Caco-2 (cell line): Measurements from ENCODE around the gene SPSB3. TPM values are rescaled to one million over a fixed set of nuclear protein-coding genes. Genes with fewer than 3 reads are reported as not detected.

ENCODE experiments used
- BruUV-seq: library from RNA; stranded (reverse); fragments of 400-500 nt; replicated peaks from 2 replicates; lab custom pipeline; 2021; lab: Mats Ljungman, UMichigan
- CTCF ChIA-PET: fragments of 300-600 bp; sonication (Branson Sonifier 250); formaldehyde crosslinking; loops from one replicate; lab custom pipeline; 2022; ENCODE audit warnings: antibody characterized with exemption; lab: Charles Lee
- POLR2A ChIA-PET: fragments of 300-600 bp; sonication (Branson Sonifier 250); formaldehyde crosslinking; loops from one replicate; lab custom pipeline; 2022; ENCODE audit warnings: antibody characterized with exemption; lab: Charles Lee
- DNase-seq, 2 experiments: peaks; one replicate each; pipeline versions ENCODE4 v3.0.0 to v3.0.0-alpha.2; 2020 to 2022
- H3K27me3 ChIP-seq: replicated peaks from 2 replicates; pipeline ENCODE4 v1.6.0; 2011; ENCODE audit warnings: low read length; ENCODE audit not compliant: control insufficient read depth, insufficient read depth
- H3K36me3 ChIP-seq: 2 replicates; pipeline ENCODE4 v1.5.1; 2011; ENCODE audit warnings: low read length; ENCODE audit not compliant: control insufficient read depth, insufficient read depth
- H3K4me1 ChIP-seq: fragments of 250-450 bp; sonication (Bioruptor Pico); 2 replicates; pipeline ENCODE4 v1.5.1; 2020; ENCODE audit warnings: mild to moderate bottlenecking
- H3K4me3 ChIP-seq: 2 replicates; pipeline ENCODE4 v1.5.1; 2011; ENCODE audit warnings: low read depth, mild to moderate bottlenecking, control low read depth, low read length
- H3K9me3 ChIP-seq: fragments of 250-450 bp; sonication (Bioruptor Pico); 2 replicates; pipeline ENCODE4 v1.5.1; 2020; ENCODE audit warnings: mild to moderate bottlenecking, moderate library complexity
- H3K27ac Mint-ChIP-seq: one replicate; pipeline ENCODE4 v1.8.0; 2022; ENCODE audit warnings: mixed read lengths; ENCODE audit not compliant: unreplicated experiment
- H3K27me3 Mint-ChIP-seq: one replicate; pipeline ENCODE4 v1.8.0; 2022; ENCODE audit warnings: mixed read lengths; ENCODE audit not compliant: insufficient read depth, unreplicated experiment
- H3K36me3 Mint-ChIP-seq: one replicate; pipeline ENCODE4 v1.8.0; 2022; ENCODE audit warnings: mild to moderate bottlenecking, mixed read lengths; ENCODE audit not compliant: insufficient read depth, unreplicated experiment
- H3K4me1 Mint-ChIP-seq: one replicate; pipeline ENCODE4 v1.8.0; 2022; ENCODE audit warnings: low read depth, mixed read lengths; ENCODE audit not compliant: unreplicated experiment
- H3K4me3 Mint-ChIP-seq: one replicate; pipeline ENCODE4 v1.8.0; 2022; ENCODE audit warnings: mild to moderate bottlenecking, moderate library complexity, mixed read lengths; ENCODE audit not compliant: unreplicated experiment
- H3K9me3 Mint-ChIP-seq: one replicate; pipeline ENCODE4 v1.8.0; 2022; ENCODE audit warnings: mixed read lengths; ENCODE audit not compliant: unreplicated experiment
- intact Hi-C: fragments of 100-400 bp; cut with micrococcal nuclease; formaldehyde crosslinking; loops from one replicate; pipeline ENCODE4 v1.10.0; 2022; ENCODE audit not compliant: unreplicated experiment
- total RNA-seq: library from RNA; stranded (reverse); gene quantifications from 2 replicates; pipeline ENCODE4 v1.2.3, GENCODE V29; 2022
- TF ChIP-seq, protein P1 (sequence below), 2 experiments: fragments of 200-600 bp in 1 of 2; IDR thresholded peaks; 1 replicate in 1 of 2; 2 replicates in 1 of 2; pipeline versions ENCODE4 v1.5.1 to v1.8.0; 2011 to 2022; ENCODE audit warnings: antibody characterized with exemption in 1 of 2, control low read depth in 1 of 2, inconsistent platforms in 1 of 2, low read depth in 1 of 2, low read length in 1 of 2, mild to moderate bottlenecking in 1 of 2, moderate library complexity in 1 of 2; ENCODE audit not compliant: insufficient read depth in 1 of 2, severe bottlenecking in 1 of 2, unreplicated experiment in 1 of 2

The SPSB3 gene
- total RNA-seq, 1 experiment from 2014 or later = 28.0 TPM

DNA sequence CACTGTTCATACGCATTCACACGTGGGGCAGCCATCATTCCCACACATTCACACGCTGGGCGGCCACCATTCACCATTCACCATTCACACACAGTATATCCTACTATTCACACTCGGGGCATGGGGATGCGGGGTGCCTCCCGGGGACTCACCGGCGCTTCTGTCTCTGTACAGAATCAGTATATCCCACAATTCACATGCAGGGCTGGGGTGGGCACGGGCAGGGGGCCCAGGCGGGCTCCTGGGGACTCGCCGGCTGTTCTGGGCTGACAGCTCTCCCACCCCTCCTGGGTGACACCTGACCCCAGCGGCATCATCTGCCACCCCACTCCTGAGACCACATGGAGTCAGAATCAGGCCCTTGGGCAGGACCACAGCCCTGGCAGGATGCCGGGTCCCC is 20.6 kb downstream of the SPSB3 start:
- Histone ChIP-seq H3K4me3 (no peak overlapping the region), H3K36me3 (no peaks in the 10 kb centered on the region), H3K9me3 (no peaks in the 10 kb centered on the region), H3K4me1 (peaks cover 16% of the 10 kb centered on the region), H3K27me3 (no peaks in the 10 kb centered on the region)
- CTCF ChIA-PET = no interaction called here
- DNase-seq = no peak
- Mint-ChIP-seq H3K27me3 (no peaks in the 10 kb centered on the region), H3K4me1 (peaks cover 7% of the 10 kb centered on the region), H3K4me3 (no peak overlapping the region), H3K27ac (no peak overlapping the region), H3K9me3 (no peaks in the 10 kb centered on the region), H3K36me3 (peaks cover 26% of the 10 kb centered on the region)
- TF ChIP-seq, protein P1, sequence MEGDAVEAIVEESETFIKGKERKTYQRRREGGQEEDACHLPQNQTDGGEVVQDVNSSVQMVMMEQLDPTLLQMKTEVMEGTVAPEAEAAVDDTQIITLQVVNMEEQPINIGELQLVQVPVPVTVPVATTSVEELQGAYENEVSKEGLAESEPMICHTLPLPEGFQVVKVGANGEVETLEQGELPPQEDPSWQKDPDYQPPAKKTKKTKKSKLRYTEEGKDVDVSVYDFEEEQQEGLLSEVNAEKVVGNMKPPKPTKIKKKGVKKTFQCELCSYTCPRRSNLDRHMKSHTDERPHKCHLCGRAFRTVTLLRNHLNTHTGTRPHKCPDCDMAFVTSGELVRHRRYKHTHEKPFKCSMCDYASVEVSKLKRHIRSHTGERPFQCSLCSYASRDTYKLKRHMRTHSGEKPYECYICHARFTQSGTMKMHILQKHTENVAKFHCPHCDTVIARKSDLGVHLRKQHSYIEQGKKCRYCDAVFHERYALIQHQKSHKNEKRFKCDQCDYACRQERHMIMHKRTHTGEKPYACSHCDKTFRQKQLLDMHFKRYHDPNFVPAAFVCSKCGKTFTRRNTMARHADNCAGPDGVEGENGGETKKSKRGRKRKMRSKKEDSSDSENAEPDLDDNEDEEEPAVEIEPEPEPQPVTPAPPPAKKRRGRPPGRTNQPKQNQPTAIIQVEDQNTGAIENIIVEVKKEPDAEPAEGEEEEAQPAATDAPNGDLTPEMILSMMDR (IDR thresholded peaks at IDR 0.05; ENCODE audit: insufficient read depth in 1 of 2, low read depth in 1 of 2, low read length in 1 of 2, severe bottlenecking in 1 of 2, unreplicated experiment in 1 of 2) = no peak
- intact Hi-C loops = no loop called here
- POLR2A ChIA-PET = no interaction called here
- no TSS peak for BruUV-seq

DNA sequence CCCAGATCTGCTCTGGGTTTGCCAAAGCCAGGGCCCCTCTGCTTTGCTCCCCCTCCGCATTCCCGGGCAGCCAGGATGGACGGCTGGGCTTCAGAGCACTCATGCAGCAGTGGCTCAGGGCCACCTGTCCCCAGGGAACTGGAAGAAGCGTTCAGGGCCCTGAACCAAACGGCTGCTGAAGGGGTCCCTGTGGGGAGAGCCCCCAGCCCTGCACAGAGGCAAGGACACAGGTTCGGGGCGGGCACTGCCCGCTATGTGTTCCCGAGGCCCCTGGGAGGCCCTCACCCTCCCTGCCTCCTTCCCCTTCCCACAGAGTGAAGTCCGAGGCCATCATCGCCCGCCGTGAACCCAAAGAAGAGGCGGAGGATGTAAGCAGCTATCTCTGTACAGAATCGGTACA is 21.5 kb downstream of the SPSB3 start:
- BruUV-seq = no TSS peak
- TF ChIP-seq, protein P1 (IDR thresholded peaks at IDR 0.05; ENCODE audit: insufficient read depth in 1 of 2, low read depth in 1 of 2, low read length in 1 of 2, severe bottlenecking in 1 of 2, unreplicated experiment in 1 of 2) = no peak
- Histone ChIP-seq H3K4me1 (peaks cover 16% of the 10 kb centered on the region), H3K4me3 (no peak overlapping the region), H3K36me3 (no peaks in the 10 kb centered on the region), H3K9me3 (no peaks in the 10 kb centered on the region), H3K27me3 (no peaks in the 10 kb centered on the region)
- Mint-ChIP-seq H3K4me3 (no peak overlapping the region), H3K27ac (no peak overlapping the region), H3K9me3 (no peaks in the 10 kb centered on the region), H3K27me3 (no peaks in the 10 kb centered on the region), H3K4me1 (peaks cover 7% of the 10 kb centered on the region), H3K36me3 (peaks cover 24% of the 10 kb centered on the region)
- no peak for DNase-seq
- POLR2A ChIA-PET = no interaction called here
- intact Hi-C loops = no loop called here
- CTCF ChIA-PET = no interaction called here

DNA sequence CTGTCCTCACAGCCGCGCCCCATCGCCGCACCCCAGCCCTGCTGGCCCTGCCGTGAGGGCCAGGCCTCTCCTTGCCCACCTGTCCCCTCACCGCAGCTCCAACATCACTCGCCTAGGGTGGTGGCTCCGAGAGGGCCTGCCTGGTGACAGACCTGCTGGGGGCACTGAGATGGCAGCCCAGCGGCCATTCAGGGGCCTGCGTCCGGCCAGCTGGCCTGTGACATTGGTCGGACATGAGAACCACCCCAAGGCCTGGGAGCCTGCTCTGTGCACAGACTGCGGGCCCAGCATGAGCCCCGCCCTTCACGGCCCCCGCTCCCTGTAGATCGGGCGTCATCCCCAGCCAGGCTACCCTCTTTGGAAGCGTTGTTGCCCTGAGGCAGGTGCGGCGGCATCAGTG is 22.9 kb downstream of the SPSB3 start:
- Mint-ChIP-seq H3K4me1 (peaks cover 7% of the 10 kb centered on the region), H3K4me3 (no peak overlapping the region), H3K9me3 (no peaks in the 10 kb centered on the region), H3K27ac (no peak overlapping the region), H3K27me3 (no peaks in the 10 kb centered on the region), H3K36me3 (peaks cover 27% of the 10 kb centered on the region)
- no peaks in the 10 kb centered on the region for H3K9me3 ChIP-seq
- BruUV-seq = no TSS peak
- no peaks in the 10 kb centered on the region for H3K36me3 ChIP-seq
- H3K4me3 ChIP-seq = no peak overlapping the region
- DNase-seq = no peak
- intact Hi-C loops = no loop called here
- POLR2A ChIA-PET = no interaction called here
- TF ChIP-seq, protein P1 (IDR thresholded peaks at IDR 0.05; ENCODE audit: insufficient read depth in 1 of 2, low read depth in 1 of 2, low read length in 1 of 2, severe bottlenecking in 1 of 2, unreplicated experiment in 1 of 2) = no peak
- H3K4me1 ChIP-seq = peaks cover 16% of the 10 kb centered on the region
- CTCF ChIA-PET = no interaction called here
- H3K27me3 ChIP-seq = no peaks in the 10 kb centered on the region
